ENCODE data around the gene SHTN1. TPM values are rescaled to one million over a fixed set of nuclear protein-coding genes. Genes with fewer than 3 reads are reported as not detected.

Gene SHTN1
- total and polyA plus RNA-seq, 7 donors: 4.1 to 12.5 (median 6.1) TPM

DNA sequence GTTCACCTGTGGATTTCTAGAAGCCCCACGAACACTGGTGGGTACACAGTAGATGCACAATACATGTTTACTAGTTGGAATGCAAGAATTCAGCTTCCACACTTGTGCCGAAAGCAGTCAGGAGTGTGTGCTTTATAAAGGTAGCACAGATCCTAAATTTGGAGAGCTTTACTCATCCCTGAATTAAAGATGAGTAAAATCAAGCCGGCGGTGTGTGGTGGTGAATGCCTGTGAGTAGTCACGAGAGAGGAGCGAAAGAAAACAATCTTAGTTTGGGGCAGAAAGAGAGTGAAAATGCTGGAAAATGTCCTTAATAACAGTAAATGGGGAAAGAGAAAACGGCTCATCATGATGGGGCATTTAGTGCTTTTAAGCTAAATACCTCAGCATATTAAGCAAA lies 169.3 kb downstream of the SHTN1 start:
- Histone ChIP-seq H3K4me3 (no peak overlapping the region), H3K36me3 (no peaks in the 10 kb centered on the region), H3K27me3 (no peaks in the 10 kb centered on the region), H3K27ac (no peak overlapping the region), H3K9me3 (no peaks in the 10 kb centered on the region), H3K4me1 (no peaks in the 10 kb centered on the region)
- WGBS, 2 donors: 81 to 92% methylated on average over 7 of the region's 7 CpGs
- TF ChIP-seq, protein P1, sequence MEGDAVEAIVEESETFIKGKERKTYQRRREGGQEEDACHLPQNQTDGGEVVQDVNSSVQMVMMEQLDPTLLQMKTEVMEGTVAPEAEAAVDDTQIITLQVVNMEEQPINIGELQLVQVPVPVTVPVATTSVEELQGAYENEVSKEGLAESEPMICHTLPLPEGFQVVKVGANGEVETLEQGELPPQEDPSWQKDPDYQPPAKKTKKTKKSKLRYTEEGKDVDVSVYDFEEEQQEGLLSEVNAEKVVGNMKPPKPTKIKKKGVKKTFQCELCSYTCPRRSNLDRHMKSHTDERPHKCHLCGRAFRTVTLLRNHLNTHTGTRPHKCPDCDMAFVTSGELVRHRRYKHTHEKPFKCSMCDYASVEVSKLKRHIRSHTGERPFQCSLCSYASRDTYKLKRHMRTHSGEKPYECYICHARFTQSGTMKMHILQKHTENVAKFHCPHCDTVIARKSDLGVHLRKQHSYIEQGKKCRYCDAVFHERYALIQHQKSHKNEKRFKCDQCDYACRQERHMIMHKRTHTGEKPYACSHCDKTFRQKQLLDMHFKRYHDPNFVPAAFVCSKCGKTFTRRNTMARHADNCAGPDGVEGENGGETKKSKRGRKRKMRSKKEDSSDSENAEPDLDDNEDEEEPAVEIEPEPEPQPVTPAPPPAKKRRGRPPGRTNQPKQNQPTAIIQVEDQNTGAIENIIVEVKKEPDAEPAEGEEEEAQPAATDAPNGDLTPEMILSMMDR (IDR thresholded peaks at IDR 0.05): no peak
- TF ChIP-seq EP300 (IDR thresholded peaks at IDR 0.05): no peak
- no peak for TF ChIP-seq POLR2AphosphoS5 (IDR thresholded peaks at IDR 0.05)
- TF ChIP-seq POLR2A (IDR thresholded peaks at IDR 0.05): no peak
- intact Hi-C loops (cut with DNase I): no loop called here
- DNase-seq: no peak

GRCh38 chr10:116833986-116834985 lies 170.7 kb downstream of the SHTN1 start:
- no peaks in the 10 kb centered on the region for H3K36me3 ChIP-seq
- H3K4me1 ChIP-seq: no peaks in the 10 kb centered on the region
- no peak overlapping the region for H3K4me3 ChIP-seq
- no peak for DNase-seq
- H3K9me3 ChIP-seq: no peaks in the 10 kb centered on the region
- no peaks in the 10 kb centered on the region for H3K27me3 ChIP-seq
- intact Hi-C loops (cut with DNase I): no loop called here
- H3K27ac ChIP-seq: no peak overlapping the region
- TF ChIP-seq EP300 (IDR thresholded peaks at IDR 0.05) (no peak), POLR2A (IDR thresholded peaks at IDR 0.05) (no peak), POLR2AphosphoS5 (IDR thresholded peaks at IDR 0.05) (no peak)
- TF ChIP-seq, protein P1 (IDR thresholded peaks at IDR 0.05): no peak
- 80 to 89% methylated on average over 17 of the region's 17 CpGs for WGBS, 2 donors

DNA sequence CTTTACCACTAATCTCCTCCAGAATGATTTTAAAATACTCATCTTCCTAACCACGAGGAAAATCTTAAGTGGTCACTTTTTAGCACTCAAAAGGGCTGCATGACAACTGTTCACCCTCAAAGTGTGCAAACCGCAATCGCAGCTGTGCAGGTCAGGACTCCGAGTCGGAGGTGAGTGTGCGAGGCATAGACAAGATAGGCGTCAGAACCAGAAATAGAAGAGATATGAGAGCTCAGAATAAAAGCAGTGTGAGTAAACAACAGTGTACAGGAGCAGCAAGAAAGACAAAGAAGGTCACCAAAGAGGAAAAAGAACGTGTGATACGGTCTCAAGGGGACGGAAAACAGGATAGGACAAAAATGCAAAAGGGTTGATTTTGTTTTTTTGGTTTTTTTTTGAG lies 173.2 kb downstream of the SHTN1 start:
- no peak for DNase-seq
- H3K27ac ChIP-seq: no peak overlapping the region
- no peaks in the 10 kb centered on the region for H3K27me3 ChIP-seq
- TF ChIP-seq POLR2A (IDR thresholded peaks at IDR 0.05) (no peak), EP300 (IDR thresholded peaks at IDR 0.05) (no peak), POLR2AphosphoS5 (IDR thresholded peaks at IDR 0.05) (no peak)
- TF ChIP-seq, protein P1 (IDR thresholded peaks at IDR 0.05): no peak
- H3K36me3 ChIP-seq: no peaks in the 10 kb centered on the region
- H3K9me3 ChIP-seq: no peaks in the 10 kb centered on the region
- H3K4me1 ChIP-seq: no peaks in the 10 kb centered on the region
- WGBS, 2 donors: 88 to 90% methylated on average over 10 of the region's 10 CpGs
- intact Hi-C loops (cut with DNase I): no loop called here
- H3K4me3 ChIP-seq: no peak overlapping the region

Small RNAs within 50 kb of the gene (small RNA-seq; reads per million reads assigned to genes)
- gene AC012308.1: 0 reads per million in 3 donors

Other genes starting within 250 kb of the SHTN1 start
- gene ENO4, start 155.7 kb downstream of the SHTN1 start, total RNA-seq: 10 to 100 TPM in 1 of 4 donors, under 1 TPM in 2, not detected in 1; 0.16 to 13.0 (median 0.27) TPM
- under 1 TPM in 1 of 3 donors, not detected in 2; 0.09 TPM for gene ENO4, start 155.7 kb downstream of the SHTN1 start, polyA plus RNA-seq
- gene VAX1, start 133.1 kb upstream of the SHTN1 start, total RNA-seq: not detected
- not detected for gene VAX1, start 133.1 kb upstream of the SHTN1 start, polyA plus RNA-seq
- gene KCNK18, start 192.3 kb upstream of the SHTN1 start, total RNA-seq: not detected
- gene KCNK18, start 192.3 kb upstream of the SHTN1 start, polyA plus RNA-seq: not detected
- gene SLC18A2, start 235.9 kb upstream of the SHTN1 start, total RNA-seq: 1 to 10 TPM in 1 of 4 donors, under 1 TPM in 3; 0.54 to 1.4 (median 0.77) TPM
- gene SLC18A2, start 235.9 kb upstream of the SHTN1 start, polyA plus RNA-seq: under 1 TPM; 0.23 to 0.60 (median 0.25) TPM